ENCODE data around the gene LETM1.

DNA sequence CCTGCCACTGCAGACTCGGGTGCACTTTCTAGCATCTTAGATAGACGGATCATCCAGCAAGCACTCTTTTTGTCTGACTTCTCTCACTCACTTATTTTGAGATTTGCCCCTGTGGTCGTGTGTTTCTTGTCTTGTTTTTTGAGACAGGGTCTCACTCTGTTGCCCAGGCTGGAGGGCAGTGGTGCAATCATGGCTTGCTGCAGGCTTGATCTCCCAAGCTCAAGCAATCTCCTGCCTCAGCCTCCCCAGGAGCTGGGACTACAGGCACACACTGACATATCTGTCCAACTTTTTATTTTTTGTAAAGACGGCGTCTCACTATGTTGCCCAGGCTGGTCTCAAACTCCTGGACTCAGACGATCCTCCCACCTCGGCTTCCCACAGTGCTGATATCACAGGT is 36.1 kb downstream of the LETM1 start:
- TF ChIP-seq, protein P1, sequence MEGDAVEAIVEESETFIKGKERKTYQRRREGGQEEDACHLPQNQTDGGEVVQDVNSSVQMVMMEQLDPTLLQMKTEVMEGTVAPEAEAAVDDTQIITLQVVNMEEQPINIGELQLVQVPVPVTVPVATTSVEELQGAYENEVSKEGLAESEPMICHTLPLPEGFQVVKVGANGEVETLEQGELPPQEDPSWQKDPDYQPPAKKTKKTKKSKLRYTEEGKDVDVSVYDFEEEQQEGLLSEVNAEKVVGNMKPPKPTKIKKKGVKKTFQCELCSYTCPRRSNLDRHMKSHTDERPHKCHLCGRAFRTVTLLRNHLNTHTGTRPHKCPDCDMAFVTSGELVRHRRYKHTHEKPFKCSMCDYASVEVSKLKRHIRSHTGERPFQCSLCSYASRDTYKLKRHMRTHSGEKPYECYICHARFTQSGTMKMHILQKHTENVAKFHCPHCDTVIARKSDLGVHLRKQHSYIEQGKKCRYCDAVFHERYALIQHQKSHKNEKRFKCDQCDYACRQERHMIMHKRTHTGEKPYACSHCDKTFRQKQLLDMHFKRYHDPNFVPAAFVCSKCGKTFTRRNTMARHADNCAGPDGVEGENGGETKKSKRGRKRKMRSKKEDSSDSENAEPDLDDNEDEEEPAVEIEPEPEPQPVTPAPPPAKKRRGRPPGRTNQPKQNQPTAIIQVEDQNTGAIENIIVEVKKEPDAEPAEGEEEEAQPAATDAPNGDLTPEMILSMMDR (IDR thresholded peaks at IDR 0.05; ENCODE audit: insufficient read depth, low read depth, low read length): no peak
- TF ChIP-seq EZH2 (IDR thresholded peaks at IDR 0.05; ENCODE audit: insufficient read depth, low read length): no peak

All from astrocyte (in vitro differentiated cells and primary cell).